GM19240 (cell line): Measurements from ENCODE around the gene MORC4.

Experiments
- DNase-seq: peaks from one replicate; pipeline ENCODE4 v3.0.0; 2011; ENCODE audit warnings: low spot score; ENCODE audit not compliant: insufficient read length

MORC4 gene

DNA sequence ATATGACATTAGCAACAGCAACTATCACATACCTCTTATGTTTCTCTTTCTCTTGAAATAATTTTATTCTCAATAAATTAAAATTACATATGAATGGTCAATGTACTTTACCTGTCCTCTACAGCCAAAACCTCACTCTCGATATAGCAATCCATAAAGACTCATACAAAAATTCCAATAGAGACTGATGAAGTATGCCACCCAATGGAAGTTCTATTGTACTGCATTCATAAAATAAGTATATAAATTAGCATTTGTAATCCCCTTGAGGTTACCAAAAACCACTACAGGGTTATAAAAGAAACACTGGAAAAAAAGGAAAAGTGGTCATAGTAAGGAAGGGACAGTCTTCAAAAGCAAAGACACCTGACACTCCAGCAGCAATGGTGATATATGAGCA lies 47.0 kb downstream of the MORC4 start:
- no peak for DNase-seq

DNA sequence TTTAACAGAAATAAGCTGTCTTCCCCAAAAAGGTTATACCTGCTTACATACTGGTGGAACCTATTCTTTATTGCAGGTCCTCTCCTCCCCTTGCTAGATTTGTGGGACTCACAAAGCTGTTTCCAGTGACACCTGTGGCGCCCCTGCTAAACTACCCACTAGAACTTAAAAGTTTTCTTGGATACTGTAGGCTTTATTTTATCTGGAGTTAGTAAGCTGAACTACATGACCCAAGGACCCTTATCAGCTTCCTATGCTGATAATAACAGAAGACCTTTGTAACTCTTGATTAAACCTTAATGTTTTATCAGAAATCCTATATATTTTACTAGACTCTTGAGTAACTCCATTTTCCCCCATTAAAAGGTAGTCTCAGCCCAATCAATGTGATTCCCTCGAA lies 47.5 kb downstream of the MORC4 start:
- DNase-seq = no peak

DNA sequence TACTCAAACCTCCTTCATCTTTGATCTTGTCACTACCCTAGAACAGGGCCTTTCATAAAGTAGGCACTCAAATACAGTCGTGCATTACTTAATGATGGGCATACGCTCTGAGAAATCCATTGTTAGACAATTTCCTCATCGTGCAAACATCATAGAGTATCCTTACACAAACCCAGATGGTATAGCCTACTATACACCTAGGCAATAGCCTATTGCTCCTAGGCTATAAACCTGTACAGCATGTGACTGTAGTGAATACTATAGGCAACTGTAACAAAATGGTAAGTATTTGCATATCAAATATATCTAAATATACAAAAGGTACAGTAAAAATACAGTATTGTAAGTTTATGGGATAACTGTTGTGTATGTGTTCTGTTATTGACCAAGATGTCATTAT lies 47.9 kb downstream of the MORC4 start:
- no peak for DNase-seq

DNA sequence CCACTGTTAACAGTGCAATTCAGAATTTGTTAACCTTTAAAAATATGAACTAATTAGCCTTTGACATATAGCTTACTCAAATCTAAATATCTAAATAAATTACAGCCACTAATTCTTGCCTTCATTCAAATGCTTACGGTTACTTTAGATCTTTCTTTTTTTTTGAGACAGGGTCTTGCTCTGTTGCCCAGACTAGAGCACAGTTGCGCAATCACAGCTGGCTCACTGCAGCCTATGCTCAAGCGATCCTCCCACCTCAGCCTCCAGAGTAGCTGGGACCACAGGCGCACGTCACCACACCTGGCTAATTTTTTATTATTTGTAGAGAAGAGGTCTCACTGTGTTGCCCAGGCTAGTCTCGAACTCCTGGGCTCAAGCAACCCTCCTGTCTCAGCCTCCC lies 48.8 kb downstream of the MORC4 start:
- DNase-seq = no peak

DNA sequence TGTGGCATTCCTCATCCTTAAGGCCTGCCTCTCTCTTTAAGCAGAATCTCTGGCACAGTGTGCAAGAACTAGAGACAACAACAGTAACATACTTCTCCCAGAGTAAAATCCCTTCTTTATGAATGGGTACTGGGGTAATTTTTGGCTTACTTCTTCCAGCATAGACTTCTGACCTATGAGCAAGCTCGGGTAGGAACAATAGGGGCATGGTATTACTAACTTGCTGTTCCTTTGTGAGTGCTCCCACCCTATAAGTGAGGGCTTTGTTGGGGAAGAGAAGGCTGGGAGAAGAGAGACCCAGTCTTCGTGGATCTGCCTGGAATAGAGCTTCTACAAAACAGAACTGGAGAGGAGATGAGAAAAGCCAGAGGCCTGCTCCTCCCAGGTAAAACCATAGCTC lies 49.6 kb downstream of the MORC4 start:
- DNase-seq = no peak

DNA sequence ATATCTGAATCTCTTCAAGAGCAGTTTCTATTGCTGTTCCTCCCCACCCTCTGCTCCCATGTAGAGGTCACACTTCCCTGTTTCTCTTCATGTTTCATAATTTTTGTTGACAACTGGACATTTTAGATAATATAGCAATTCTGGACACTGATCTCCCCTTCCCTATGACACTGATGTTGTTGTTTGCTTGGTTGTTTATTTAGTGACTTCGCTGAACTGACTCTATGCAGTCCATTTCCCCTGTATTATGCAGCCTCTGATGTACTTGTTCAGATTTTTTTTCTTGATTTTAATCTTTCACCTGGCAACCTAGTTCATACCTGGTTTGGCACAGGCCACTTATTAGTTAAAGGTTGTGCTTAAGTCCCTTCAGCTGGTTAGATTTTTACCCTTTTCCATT lies 50.6 kb downstream of the MORC4 start:
- no peak for DNase-seq

DNA sequence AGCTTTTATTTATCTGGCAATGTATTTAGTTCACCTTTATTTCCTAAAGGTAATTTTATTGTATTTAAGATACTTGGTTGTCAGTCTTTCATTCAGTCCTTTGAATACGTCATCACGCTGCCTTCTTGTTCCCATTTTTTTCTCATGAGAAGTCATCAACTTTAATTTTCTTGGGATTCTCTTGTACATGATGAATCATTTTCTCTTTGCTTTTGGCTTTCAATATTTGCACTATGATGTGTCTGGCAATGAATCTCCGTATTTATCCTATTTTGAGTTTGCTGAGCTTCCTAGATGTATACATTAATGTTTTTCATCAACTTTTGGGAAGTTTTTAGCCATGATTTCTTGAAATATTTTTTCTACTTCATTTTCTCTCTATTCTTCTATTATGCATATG lies 51.4 kb downstream of the MORC4 start:
- no peak for DNase-seq

DNA sequence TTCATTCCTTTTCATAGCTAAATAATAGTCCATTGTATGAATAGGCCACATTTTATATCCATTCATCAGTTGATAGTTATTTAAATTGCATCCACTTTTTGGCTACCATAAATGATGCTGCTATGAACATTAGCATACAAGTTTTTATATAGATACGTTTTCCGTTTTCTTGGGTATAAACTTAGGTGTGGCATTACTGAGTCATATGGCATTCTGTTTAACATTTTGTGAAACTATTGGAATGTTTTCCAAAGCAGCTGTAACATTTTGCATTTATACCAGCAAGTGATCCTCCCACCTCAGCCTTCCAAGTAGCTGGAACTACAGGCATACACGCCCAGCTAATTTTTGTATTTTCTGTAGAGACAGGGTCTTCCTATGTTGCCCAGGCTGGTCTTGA lies 53.5 kb downstream of the MORC4 start:
- DNase-seq = no peak

DNA sequence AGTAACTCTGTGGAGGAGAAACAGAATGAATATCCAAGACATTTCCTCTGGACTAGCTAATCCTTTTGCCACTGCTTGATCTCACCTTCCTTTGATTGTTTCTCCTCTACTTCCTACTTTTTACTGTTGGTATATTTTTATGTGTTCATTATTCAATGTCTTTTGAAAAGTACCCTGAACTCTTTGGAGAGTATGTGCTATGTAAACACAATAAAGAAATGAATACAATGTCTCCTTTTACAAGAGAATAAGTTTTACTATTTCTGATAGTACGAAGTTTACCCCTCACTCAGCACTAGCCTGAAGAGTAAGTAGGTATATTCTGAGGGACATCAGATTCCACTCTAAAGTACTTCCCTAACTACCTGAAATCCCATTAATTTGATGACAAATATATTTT lies 59.9 kb downstream of the MORC4 start:
- no peak for DNase-seq

DNA sequence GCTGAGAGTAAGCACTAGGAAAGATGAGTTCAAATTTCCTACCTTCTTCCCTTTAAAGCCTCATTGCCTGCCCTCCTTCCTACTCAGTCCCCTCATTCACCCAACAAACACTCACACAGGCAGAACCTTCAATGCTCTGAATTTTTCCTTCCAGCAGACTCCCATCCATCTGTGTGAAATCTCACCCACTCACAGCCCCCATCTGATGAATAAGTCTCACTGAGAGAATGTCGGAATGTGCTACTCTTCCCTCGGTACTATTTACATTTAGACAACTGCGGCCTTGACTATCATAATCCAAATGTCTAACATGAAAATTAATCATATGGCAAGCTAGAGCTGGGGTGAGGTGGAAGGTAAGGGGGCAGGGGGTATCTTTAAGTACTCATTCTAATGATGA lies 60.4 kb downstream of the MORC4 start:
- no peak for DNase-seq

DNA sequence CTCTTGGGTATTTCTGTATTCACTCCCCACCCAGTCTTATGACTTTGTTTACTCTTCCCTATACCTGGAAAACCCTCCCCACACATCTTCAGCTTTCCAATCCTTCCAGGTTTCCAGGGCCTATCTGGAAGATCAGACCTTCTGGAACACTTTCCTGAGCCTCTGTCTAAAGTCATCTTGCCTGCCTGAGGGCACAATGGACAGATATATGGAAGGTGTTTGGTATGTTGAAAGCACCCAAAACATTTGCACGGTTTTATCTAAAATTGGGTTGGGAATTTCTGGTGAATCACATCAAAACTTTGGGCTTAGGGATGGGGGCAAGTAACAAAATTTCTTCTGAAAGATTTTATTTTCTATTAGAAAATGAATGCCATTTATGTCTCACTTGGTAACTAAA lies 63.8 kb downstream of the MORC4 start:
- no peak for DNase-seq

DNA sequence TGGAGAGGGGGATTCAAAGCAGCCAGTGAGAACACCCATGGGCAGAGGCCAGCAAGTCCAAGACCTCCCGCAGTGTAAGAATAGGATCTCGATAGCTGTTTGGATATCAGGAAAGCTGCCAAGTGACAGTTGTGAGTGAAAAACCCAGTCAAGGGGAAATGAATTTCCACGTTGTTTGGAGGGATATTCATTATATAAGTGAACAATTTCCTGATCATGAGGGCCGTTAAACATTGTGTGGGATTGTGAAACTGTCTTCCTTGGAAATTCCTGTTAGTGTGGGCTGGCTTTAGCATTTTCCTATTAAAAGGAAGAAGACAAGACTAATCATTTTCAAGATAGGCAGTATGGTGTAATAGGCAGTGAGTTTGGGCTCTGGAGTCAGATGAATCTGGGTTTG lies 64.8 kb downstream of the MORC4 start:
- DNase-seq = no peak

DNA sequence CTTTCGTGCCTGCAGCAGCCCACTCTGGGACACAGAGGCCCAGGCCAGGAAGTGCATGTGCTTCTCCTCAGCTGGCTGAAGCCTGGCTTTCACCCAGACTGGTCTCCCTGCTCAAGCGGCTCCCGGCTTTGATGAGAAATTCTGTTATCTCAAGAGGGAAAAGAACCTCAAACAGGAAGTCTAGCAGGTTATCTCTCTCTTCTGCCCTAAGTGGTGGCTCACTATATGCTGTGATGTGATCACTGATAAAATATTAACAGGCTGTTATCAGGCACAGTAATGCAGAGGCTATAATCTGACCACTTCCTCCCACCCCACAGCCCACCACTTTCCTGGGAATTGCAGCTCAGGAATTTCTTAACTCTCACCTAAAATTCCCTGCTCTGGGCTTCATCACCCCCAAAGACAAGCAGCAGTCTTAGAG lies 66.5 kb downstream of the MORC4 start:
- DNase-seq = no peak

DNA sequence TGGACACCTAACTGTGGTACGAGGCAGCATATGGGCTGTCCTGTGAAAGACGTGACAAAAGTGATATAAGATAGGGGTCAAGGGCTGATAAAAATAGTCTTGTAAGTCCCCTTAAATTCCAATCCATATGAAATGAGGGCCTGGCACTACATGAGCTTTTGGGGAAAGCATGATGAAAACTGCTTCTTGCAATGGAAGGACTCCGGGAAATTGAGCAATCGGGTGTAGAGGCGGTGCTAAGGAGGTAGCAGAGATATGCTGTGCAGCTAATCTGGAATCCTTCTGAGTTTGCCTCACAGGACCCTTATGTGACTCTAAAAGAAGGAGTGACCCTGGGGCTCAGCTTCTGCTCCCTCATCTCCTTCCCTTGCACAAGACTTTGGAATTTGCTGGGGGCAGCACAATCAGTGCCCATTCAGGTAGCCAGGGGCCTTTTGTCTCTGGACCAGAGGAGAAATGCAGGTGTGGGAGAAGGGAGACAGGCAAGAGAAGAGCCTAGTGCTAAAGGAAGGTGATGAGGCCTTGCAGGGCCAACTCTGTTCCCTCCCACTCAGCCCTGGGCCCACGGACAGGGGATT lies 67.0 kb downstream of the MORC4 start:
- no peak for DNase-seq

DNA sequence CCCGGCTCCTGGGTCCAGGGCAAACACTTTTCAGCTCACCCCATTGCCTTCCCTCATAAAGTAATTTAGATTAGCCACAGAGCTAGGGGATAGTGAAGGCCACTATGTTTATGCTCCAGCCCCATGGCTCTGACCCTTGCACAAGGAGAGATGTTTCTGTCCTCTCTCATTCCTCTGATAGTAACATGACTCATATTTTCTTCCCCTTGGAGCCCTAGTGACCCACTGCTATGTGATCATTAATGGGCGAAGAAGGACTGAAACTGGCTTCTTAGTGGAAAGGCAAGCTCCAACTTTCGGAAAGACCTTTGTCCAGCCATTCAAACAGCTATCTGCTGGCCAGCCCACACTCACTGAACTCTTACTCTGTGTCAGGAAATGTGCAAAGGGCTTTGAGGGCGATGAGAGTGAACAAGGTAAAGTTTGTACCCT lies 67.5 kb downstream of the MORC4 start:
- no peak for DNase-seq

DNA sequence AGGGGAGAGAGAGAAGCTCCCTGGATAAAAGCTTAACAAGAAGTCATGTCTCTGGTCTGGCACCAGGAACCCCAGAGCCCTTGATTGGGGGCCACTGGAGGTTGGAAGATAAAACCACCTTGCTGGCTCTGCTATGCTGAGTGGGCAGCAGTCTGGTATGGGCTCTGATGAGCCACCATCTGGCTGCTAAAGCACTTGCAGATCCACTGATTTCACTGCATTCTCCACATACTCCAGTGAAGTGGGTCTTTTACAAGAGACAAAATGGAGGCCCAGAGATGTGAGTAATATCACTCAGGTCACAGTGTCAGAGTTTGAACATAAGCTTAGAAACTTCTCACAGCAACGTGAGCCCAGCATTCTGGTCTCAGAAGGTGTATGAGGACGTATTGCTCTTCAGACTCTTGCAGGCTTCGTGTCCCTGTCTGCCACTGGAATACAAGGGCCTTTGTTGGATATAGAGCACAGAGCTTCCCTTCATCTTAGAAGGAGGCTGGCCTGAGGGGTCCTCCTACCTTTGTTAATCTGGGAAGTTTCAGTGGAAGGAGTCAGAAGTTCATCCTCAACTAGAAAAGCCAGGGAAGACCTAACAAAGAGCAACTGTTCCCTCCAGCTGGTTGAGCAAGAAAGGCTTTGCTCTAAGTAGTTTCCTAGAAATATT lies 68.1 kb downstream of the MORC4 start:
- DNase-seq = no peak

DNA sequence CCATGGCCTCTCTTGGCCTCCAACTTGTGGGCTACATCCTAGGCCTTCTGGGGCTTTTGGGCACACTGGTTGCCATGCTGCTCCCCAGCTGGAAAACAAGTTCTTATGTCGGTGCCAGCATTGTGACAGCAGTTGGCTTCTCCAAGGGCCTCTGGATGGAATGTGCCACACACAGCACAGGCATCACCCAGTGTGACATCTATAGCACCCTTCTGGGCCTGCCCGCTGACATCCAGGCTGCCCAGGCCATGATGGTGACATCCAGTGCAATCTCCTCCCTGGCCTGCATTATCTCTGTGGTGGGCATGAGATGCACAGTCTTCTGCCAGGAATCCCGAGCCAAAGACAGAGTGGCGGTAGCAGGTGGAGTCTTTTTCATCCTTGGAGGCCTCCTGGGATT lies 71.8 kb downstream of the MORC4 start:
- no peak for DNase-seq

DNA sequence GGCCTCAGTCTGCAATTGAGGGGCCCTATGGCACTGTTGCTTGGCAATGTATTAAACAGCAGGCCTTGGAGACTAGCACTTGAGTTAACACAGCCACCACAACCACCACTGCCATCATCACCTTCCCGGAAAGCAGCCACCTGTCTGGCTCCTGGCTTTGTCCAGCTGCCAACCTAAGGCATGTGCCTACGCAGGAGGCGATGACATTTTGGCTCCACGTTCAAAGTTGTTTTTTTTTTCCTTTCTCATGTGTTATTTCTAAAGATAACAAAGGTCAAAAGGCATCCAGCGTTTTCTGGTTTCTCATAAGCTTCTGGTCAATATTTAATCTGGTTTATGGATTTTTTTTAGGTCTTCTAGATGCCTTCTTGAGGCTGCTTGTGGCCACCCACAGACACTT lies 72.3 kb downstream of the MORC4 start:
- no peak for DNase-seq

DNA sequence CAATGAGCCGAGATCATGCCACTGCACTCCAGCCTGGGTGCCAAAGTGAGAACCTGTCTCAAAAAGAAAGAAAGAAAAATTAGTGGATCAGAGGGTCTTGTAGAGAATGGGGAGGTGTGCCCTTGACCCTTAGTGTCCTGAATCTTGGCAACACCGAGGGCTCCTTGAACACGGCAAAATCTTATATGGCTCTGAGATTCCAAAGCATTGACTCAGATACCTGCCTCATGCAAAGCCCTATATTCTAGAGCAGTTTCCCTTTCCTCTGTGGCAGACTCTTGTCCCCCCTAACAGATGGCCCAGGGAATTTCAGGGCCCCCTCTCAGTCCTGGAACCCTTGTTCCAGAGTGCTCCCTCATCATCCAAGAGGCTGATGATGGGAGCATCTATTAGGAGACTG lies 73.0 kb downstream of the MORC4 start:
- DNase-seq = no peak

DNA sequence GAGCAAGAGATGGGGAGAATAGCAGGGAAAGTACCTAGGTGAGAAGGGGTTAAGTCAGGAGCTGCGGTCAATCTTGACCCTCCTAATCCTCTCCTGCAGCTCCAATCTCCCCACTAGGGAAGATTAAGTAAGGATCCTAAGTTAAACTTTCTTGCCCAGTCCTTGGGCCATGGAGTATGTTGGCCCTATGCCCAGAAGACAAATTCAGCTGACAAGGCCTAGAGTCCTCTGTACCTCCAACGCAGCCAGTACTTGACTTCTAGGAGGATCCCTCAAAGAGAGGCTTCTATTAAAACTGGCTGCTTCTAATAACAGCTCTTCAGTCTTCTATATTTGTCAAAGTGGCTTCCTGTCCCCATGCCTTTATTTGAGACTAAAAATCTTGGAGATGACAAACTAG lies 78.4 kb downstream of the MORC4 start:
- no peak for DNase-seq

DNA sequence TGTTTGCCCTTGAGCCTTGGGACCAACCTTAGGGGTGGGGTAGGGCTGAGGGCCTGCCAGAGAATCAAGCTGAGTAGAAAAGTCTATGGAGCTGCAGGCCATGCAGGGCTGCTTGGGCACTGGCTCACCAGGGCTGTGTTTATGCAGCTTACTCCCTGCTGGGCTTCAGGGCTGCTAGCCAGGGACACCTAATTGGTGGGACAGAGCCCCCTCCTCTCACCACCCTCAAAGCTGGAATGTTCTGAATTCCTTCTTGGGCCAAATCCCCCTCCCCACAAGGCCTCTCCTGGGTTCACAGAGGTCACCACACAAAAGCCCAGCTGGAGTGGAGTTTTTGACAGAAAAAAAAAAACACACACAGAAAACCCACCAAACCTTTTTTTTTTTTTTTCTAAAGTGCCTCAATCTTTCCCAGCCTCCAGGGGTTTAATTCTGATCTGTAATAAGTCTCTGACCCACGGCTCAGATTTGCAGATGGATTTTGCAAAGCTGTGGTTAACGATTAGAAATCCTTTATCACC lies 80.0 kb downstream of the MORC4 start, which contains the start of gene CLDN2:
Gene CLDN2 (plus strand): TSS at position 471 of the 521 bp plus-strand sequence. CDS start 7,827 bp downstream, outside the sequence.
- DNase-seq = no peak

DNA sequence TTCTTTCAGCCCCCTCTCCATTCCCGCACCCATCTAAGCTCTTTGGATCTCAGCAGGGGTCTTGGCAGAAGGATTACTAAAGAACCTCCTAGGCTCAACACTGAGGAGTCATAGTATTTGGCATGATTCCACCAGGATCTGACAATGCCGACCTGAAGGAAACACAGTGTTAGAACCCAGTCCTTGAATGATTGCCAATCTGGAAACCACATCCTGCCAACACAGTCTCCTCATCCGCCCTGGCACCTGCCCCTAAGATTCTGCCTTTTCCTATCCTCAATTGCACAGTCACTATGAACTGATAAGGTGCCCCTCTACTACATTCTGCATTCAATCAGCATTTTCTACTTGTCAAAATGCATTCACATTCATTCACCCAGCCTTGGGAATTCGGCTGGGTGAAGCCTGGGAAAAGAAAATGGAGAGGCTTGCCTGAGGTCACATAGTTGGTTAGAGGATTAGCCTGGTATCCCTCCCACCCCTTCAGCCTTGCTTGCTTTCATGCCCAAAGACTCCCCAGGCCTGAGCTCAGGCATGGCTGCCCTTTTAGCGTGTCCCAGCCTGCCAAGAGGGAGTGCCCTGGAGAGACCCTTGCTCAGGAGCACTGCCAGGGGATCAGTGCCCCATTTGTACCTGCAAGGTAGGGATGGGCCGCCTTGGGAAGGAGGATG lies 82.0 kb downstream of the MORC4 start:
- DNase-seq = no peak

DNA sequence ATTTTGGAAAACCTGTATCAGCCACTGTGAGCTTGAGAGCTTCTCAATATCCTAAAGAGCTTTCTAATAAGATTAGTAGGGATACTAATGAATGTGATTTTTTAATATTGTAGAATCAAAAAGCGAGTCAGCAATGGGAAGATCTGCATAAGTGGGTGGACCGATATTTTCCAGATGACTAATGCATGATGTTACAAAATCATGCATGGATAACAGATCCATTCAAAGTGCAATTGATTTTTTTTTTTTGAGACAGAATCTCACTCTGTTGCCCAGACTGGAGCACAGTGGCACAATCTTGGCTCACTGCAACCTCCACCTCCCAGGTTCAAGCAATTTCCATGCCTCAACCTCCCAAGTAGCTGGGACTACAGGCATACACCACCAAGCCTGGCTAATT lies 87.1 kb downstream of the MORC4 start:
- no peak for DNase-seq
